IPS DF 19.7 (cell line): ENCODE results near the gene ZNF264.
"Not testable (repeated sequence)": the region's sequence is repeated elsewhere in the genome, so short reads cannot be mapped to it uniquely, and the experiment has no call there.

ENCODE experiments used
- DNase-seq: peaks from one replicate; pipeline ENCODE4 v3.0.0-alpha.2; 2013; ENCODE audit warnings: low read depth, low spot score

The ZNF264 gene

DNA sequence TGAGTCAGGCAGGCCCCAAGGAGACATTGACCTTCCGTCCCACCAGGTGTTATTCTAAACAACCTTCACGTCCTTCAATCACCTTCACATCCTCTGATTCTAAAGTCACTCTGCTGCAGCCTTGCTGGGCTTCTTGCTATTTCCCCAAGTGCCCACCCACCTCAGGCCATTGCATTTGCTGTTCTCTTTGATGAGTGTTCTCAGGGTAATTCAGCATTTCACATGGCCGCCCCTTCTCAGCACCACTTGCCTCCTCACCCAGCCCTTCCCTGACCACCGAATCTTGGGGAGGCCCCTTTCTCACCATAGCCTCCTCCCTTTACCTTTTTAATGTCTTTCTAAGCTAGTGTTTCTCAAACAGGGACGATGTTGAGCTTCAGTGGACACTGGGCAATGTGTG, 53.8 kb downstream of the ZNF264 start:
- DNase-seq = no peak

DNA sequence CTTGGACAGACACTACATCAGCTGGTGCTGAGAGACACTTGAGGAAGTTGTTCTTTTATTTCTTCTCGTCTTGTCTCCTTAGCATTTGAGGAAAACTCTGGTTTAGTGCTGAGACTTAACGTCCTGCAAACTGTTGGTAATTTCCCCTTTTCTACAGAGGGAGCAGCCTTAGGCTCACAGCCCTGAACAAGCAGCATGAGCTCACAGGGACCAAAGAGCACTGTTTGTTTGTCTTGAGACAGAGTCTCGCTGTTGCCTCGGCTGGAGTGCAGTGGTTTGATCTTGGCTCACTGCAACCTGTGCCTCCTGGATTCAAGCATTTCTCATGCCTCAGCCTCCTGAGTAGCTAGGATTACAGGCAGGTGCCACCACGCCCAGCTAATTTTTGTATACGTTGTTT, 54.7 kb downstream of the ZNF264 start:
- no peak for DNase-seq

DNA sequence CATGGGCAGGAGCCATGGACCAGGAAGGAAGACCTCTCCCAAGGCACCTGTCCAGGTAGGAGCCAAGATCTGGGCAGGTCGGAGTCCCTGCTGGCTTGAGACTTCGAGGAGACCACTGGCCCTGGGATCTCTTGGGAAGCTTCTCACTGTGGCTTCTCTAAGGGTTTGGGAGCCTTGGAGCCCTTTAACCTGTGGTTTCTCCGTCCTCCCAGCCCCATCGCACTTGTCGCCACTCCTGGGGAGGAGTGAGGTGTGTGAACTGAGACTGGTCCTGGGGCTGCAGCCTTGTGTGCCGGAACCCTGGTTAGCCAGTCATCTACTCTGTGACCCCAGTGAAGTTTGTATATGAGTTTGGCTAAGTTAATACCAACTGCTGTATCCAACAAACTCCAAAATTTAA, 57.3 kb downstream of the ZNF264 start:
- no peak for DNase-seq

DNA sequence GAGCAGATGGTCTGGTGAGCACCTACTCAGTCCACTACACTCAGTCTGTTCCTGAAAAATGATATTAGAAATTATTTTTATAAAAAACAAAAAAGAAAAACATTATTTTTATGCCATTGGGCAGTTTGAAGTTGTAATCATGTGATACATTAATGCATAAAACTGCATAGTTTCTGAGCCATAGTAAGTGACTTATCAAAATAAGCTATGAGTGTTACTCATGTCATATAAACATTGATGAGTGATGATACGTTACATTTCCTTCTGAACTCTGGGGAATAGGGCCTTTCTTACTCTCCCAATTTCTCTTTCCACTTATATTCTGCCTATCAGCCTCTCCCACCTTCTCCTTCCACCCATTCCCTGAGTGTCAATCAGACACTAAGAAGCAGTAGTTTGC, 58.0 kb downstream of the ZNF264 start:
- no peak for DNase-seq

DNA sequence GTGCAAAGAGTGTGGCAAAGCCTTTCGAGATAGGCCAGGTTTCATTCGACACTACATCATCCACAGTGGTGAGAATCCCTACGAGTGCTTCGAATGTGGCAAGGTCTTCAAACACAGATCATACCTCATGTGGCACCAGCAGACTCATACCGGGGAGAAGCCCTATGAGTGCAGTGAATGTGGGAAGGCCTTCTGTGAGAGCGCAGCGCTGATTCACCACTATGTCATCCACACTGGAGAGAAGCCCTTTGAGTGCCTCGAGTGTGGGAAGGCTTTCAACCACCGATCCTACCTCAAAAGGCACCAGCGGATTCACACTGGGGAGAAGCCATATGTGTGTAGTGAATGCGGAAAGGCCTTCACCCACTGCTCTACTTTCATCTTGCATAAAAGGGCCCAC, 62.5 kb downstream of the ZNF264 start:
- not testable (repeated sequence) for DNase-seq

DNA sequence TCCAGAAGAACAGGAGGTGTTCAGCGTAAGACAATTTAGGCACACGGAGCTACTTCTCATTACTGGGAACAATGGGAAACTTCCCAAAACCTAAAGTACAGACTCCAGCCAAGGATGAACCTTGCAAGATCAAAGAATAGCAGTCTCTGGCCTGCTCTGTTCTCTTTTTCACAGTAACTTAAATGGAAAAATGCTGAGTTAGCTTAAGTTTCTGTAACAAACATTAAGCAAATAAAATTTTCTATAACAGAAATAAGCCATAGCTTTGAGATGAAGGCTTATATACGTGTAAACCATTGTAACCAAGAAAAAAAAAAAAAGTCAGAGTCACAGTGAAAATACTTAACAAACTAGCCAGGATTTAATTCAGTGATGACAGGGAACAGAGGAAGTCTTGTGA, 70.7 kb downstream of the ZNF264 start:
- DNase-seq = no peak

DNA sequence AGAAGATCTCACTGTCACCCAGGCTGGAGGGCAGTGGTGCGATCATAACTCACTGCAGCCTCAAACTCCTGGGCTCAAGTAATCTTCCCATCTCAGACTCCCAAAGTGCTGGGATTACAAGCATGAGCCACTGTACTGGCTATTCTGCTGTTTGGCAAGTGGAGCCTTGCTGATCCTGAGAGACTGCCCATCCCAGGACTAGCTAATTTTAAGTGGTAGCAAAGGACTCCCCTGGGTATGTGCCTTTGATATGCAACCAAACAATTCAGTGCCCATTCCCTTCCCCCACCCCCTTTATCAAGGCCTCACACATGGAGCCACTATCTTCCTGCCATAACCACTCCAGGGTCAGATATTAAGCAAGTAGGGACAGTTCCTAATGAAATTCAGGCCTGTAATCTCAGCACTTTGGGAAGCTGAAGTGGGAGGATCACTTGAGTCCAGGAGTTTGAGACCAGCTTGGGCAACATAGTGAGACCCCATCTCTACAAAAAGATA, 72.0 kb downstream of the ZNF264 start:
- no peak for DNase-seq

DNA sequence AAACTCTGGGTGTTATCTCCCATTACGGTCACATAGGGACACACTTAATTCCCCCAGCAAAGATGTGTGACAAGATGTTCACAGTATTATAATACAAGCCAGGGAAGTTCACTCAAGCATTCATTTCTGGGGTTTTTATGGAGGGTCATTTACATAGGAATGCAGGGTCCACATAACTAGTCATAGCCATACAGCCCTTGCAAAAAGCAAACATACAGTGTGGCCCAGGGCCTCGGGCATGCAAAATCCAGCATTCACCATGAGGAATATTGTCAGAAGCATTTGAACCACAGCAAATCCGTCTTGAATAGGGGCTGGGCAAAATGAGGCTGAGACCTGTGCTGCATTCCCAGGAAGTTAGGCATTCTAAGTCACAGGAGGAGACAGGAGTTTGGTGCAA, 76.0 kb downstream of the ZNF264 start:
- DNase-seq = no peak

DNA sequence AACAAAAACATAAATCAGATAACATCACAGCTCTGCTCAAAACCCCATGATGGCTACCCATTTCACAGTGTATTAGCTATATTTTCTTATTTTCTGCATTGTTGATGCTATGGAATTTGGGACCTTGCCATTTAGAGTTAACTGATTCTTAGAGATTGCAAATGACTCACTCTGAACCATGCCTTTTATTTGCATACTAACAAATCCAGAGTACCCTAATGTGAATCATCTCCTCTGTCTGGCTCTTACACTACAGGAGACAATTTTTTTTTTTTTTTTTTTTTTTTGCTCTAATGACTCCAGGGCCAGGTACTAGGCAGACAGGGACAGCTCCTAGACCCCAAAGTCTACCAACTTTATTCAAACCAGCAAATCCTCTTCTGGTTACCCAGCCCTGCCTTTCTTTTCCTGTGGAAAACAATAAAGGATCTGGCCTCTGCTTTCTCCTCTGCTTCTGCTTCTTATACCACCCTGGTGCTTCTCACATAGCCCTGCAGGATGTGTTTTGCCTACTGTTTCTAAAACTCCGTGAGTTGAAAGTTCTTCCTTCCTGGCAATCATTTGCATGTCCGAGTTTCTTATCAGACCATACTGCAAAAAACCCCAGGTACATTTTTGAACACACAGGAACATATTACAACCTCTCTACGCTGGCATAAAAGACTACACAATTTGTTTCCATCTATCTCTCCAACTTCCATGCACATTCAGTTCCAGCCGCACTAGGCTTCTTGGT, 78.4 kb downstream of the ZNF264 start:
- DNase-seq = no peak

DNA sequence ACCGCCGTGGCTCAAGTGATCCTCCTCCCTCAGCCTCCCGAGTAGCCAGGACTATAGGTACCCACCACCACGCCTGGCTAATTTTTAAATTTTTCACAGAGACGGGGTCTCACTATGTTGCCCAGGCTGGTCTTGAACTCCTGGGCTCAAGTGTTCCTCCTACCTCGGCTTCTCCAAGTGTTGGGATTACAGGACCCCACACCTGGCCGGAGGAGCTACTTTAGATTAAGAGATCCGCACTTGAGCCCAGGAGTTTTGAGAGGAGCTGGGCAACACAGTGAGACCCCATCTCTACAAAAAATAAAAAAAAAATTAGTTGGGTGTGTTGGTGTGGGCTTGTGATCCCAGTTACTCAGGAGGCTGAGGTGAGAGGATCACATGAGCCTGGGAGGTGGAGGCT, 80.0 kb downstream of the ZNF264 start:
- DNase-seq = no peak
